Activated B cell treated with CpG ODN at 0.5 μM for 24 hours (primary cell): Measurements from ENCODE around the gene ARL2BP. TPM values are rescaled to one million over a fixed set of nuclear protein-coding genes. Genes with fewer than 3 reads are reported as not detected.

Source experiments
- ATAC-seq: fragments of 200-7000 bp; cut with Tn5 transposase; one replicate; pipeline ENCODE4 v1.10.0; 2021; ENCODE audit warnings: low read depth, mild to moderate bottlenecking, moderate library complexity
- CTCF ChIA-PET: fragments of 350-600 bp; sonication (Branson Sonifier 250); formaldehyde crosslinking; loops from one replicate; lab custom pipeline; 2021; ENCODE audit warnings: antibody characterized with exemption; lab: Charles Lee
- POLR2A ChIA-PET: fragments of 350-600 bp; sonication (Branson Sonifier 250); formaldehyde crosslinking; loops from one replicate; lab custom pipeline; 2021; ENCODE audit warnings: antibody characterized with exemption; lab: Charles Lee
- DNase-seq: peaks from one replicate; pipeline ENCODE4 v3.0.0; 2022
- H3K27ac Mint-ChIP-seq: one replicate; pipeline ENCODE4 v1.8.0; 2020; ENCODE audit warnings: mixed read lengths
- H3K27me3 Mint-ChIP-seq: one replicate; pipeline ENCODE4 v1.8.0; 2021; ENCODE audit warnings: mixed read lengths
- H3K36me3 Mint-ChIP-seq: one replicate; pipeline ENCODE4 v1.8.0; 2021; ENCODE audit warnings: low read depth, mixed read lengths
- H3K4me1 Mint-ChIP-seq: one replicate; pipeline ENCODE4 v1.8.0; 2021; ENCODE audit warnings: mixed read lengths
- H3K4me3 Mint-ChIP-seq: one replicate; pipeline ENCODE4 v1.8.0; 2020; ENCODE audit warnings: mild to moderate bottlenecking, mixed read lengths
- H3K9me3 Mint-ChIP-seq: one replicate; pipeline ENCODE4 v1.8.0; 2020; ENCODE audit warnings: mixed read lengths
- CTCF ChIP-seq: fragments of 200-600 bp; IDR thresholded peaks from one replicate; pipeline ENCODE4 v1.8.0; 2022; ENCODE audit warnings: antibody characterized with exemption, mild to moderate bottlenecking
- intact Hi-C: fragments of 100-400 bp; cut with micrococcal nuclease; formaldehyde crosslinking; loops from one replicate; pipeline ENCODE4 v1.15.1; 2024
- total RNA-seq: library from RNA; stranded (reverse); gene quantifications from 2 replicates; pipeline ENCODE4 v1.2.3, GENCODE V29; 2022

Gene ARL2BP
- total RNA-seq, 1 donor from 2014 or later = 27.1 TPM

- Mint-ChIP-seq H3K27ac (no peak overlapping the region), H3K9me3 (no peaks in the 10 kb centered on the region), H3K4me3 (no peak overlapping the region), H3K27me3 (peaks cover 7% of the 10 kb centered on the region), H3K4me1 (peaks cover 4% of the 10 kb centered on the region), H3K36me3 (no peaks in the 10 kb centered on the region)
- ATAC-seq (peak; percentile 37), DNase-seq (no peak)
- intact Hi-C loops = no loop called here
- TF ChIP-seq CTCF = no peak
- POLR2A ChIA-PET = interaction anchor here (0.7 kb wide), 1 partner anchor 65 kb away, joined by 4 read pairs; no protein-coding TSS in a partner anchor
- CTCF ChIA-PET = no interaction called here
These were observed 32.5 kb downstream of the ARL2BP start for GRCh38 chr16:57277586-57277985.

- Mint-ChIP-seq H3K27me3 (peaks cover 14% of the 10 kb centered on the region), H3K9me3 (no peaks in the 10 kb centered on the region), H3K36me3 (no peaks in the 10 kb centered on the region), H3K4me1 (peaks cover 4% of the 10 kb centered on the region), H3K27ac (no peak overlapping the region), H3K4me3 (no peak overlapping the region)
- intact Hi-C loops = no loop called here
- ChIA-PET POLR2A (no interaction called here), CTCF (no interaction called here)
- ATAC-seq = no peak
- TF ChIP-seq CTCF = no peak
- no peak for DNase-seq
These were observed 33.4 kb downstream of the ARL2BP start for GRCh38 chr16:57278494-57278893.

- ChIA-PET POLR2A (interaction anchor here (0.7 kb wide), 1 partner anchor 512 kb away, joined by 3 read pairs; no protein-coding TSS in a partner anchor), CTCF (no interaction called here)
- intact Hi-C loops = no loop called here
- no peak for DNase-seq
- no peak overlapping the region for H3K4me3 Mint-ChIP-seq
- peaks cover 10% of the 10 kb centered on the region for H3K4me1 Mint-ChIP-seq
- no peaks in the 10 kb centered on the region for H3K9me3 Mint-ChIP-seq
- ATAC-seq = no peak
- H3K27me3 Mint-ChIP-seq = peaks cover 21% of the 10 kb centered on the region
- no peak for TF ChIP-seq CTCF
- H3K27ac Mint-ChIP-seq = no peak overlapping the region
- H3K36me3 Mint-ChIP-seq = no peaks in the 10 kb centered on the region
These were observed 35.0 kb downstream of the ARL2BP start for GRCh38 chr16:57279780-57280638.

GRCh38 chr16:57281791-57282190 is 36.7 kb downstream of the ARL2BP start:
- ChIA-PET POLR2A (no interaction called here), CTCF (no interaction called here)
- peaks cover 24% of the 10 kb centered on the region for H3K27me3 Mint-ChIP-seq
- intact Hi-C loops = no loop called here
- no peak for ATAC-seq
- H3K36me3 Mint-ChIP-seq = no peaks in the 10 kb centered on the region
- peaks cover 10% of the 10 kb centered on the region for H3K4me1 Mint-ChIP-seq
- H3K4me3 Mint-ChIP-seq = no peak overlapping the region
- no peak for TF ChIP-seq CTCF
- H3K9me3 Mint-ChIP-seq = no peaks in the 10 kb centered on the region
- H3K27ac Mint-ChIP-seq = no peak overlapping the region
- DNase-seq = no peak

GRCh38 chr16:57282510-57283213 is 37.6 kb downstream of the ARL2BP start:
- H3K4me3 Mint-ChIP-seq = no peak overlapping the region
- intact Hi-C loops = no loop called here
- H3K36me3 Mint-ChIP-seq = no peaks in the 10 kb centered on the region
- no peaks in the 10 kb centered on the region for H3K9me3 Mint-ChIP-seq
- POLR2A ChIA-PET = no interaction called here
- CTCF ChIA-PET = no interaction called here
- peaks cover 8% of the 10 kb centered on the region for H3K4me1 Mint-ChIP-seq
- ATAC-seq (no peak), DNase-seq (no peak)
- H3K27ac Mint-ChIP-seq = no peak overlapping the region
- no peak for TF ChIP-seq CTCF
- peaks cover 23% of the 10 kb centered on the region for H3K27me3 Mint-ChIP-seq
